ENCODE data around the gene PPM1D. TPM values are rescaled to one million over a fixed set of nuclear protein-coding genes. Genes with fewer than 3 reads are reported as not detected.

The PPM1D gene
- total RNA-seq, 1 experiment from 2014 or later = 14.3 TPM

- H3K4me3 Mint-ChIP-seq (ENCODE audit: unreplicated experiment) = no peak overlapping the region
- no peak overlapping the region for H3K27ac Mint-ChIP-seq (ENCODE audit: low read depth, unreplicated experiment)
- CTCF ChIA-PET = interaction anchor here (1.1 kb wide), 1 partner anchor 12 kb away, joined by 4 read pairs; no protein-coding TSS in a partner anchor
- H3K27me3 Mint-ChIP-seq (ENCODE audit: insufficient read depth, unreplicated experiment) = no peaks in the 10 kb centered on the region
- BruUV-seq (replicated peaks) = no TSS peak
- H3K36me3 Mint-ChIP-seq (ENCODE audit: insufficient read depth, unreplicated experiment) = peaks cover 6% of the 10 kb centered on the region
- POLR2A ChIA-PET = interaction anchor here (1.8 to 2.0 kb wide), 2 partner anchors 31 to 42 kb away, joined by 5 read pairs; partner anchors contain the start of genes APPBP2 and PPM1D
- intact Hi-C loops (cut with micrococcal nuclease) = no loop called here
- H3K9me3 Mint-ChIP-seq (ENCODE audit: unreplicated experiment) = no peaks in the 10 kb centered on the region
- DNase-seq (ENCODE audit: unreplicated experiment) = peak; percentile 30
- no peak for TF ChIP-seq CTCF (IDR thresholded peaks at IDR 0.05; ENCODE audit: unreplicated experiment)
- H3K4me1 Mint-ChIP-seq (ENCODE audit: insufficient read depth, unreplicated experiment) = no peaks in the 10 kb centered on the region
Measured at GRCh38 chr17:60557805-60558204, 42.2 kb upstream of the PPM1D start.

DNA sequence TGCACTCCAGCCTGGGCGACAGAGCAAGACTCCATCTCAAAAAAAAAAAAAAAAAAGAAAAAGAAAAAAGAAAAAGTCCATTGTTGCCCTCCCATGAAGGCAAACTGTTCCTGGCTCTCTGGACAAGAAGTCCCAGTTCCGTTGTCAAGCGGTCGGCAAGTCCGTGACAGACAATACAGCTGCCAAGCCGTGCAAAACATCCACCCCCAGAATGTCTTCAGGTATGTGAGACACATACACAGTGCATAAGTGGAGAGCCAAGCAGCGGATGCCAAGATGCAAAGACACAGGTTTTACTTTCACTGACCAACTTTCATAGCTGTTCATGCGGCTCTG, 40.4 kb upstream of the PPM1D start:
- H3K4me3 Mint-ChIP-seq (ENCODE audit: unreplicated experiment) = no peak overlapping the region
- no peaks in the 10 kb centered on the region for H3K27me3 Mint-ChIP-seq (ENCODE audit: insufficient read depth, unreplicated experiment)
- CTCF ChIA-PET = interaction anchor here (1.7 kb wide), 1 partner anchor 10 kb away, joined by 5 read pairs; no protein-coding TSS in a partner anchor
- DNase-seq (ENCODE audit: unreplicated experiment) = no peak
- POLR2A ChIA-PET = interaction anchor here (0.6 kb wide), 1 partner anchor 42 kb away, joined by 3 read pairs; no protein-coding TSS in a partner anchor
- intact Hi-C loops (cut with micrococcal nuclease) = no loop called here
- no peaks in the 10 kb centered on the region for H3K4me1 Mint-ChIP-seq (ENCODE audit: insufficient read depth, unreplicated experiment)
- H3K9me3 Mint-ChIP-seq (ENCODE audit: unreplicated experiment) = no peaks in the 10 kb centered on the region
- TF ChIP-seq CTCF (IDR thresholded peaks at IDR 0.05; ENCODE audit: unreplicated experiment) = no peak
- no peak overlapping the region for H3K27ac Mint-ChIP-seq (ENCODE audit: low read depth, unreplicated experiment)
- BruUV-seq (replicated peaks) = no TSS peak
- peaks cover 6% of the 10 kb centered on the region for H3K36me3 Mint-ChIP-seq (ENCODE audit: insufficient read depth, unreplicated experiment)

GRCh38 chr17:60559995-60560859, 39.8 kb upstream of the PPM1D start:
- H3K27ac Mint-ChIP-seq (ENCODE audit: low read depth, unreplicated experiment) = no peak overlapping the region
- ChIA-PET POLR2A (interaction anchor here (0.6 kb wide), 1 partner anchor 42 kb away, joined by 3 read pairs; no protein-coding TSS in a partner anchor), CTCF (interaction anchor here (1.7 kb wide), 1 partner anchor 9 kb away, joined by 5 read pairs; no protein-coding TSS in a partner anchor)
- TF ChIP-seq CTCF (IDR thresholded peaks at IDR 0.05; ENCODE audit: unreplicated experiment) = no peak
- no peaks in the 10 kb centered on the region for H3K27me3 Mint-ChIP-seq (ENCODE audit: insufficient read depth, unreplicated experiment)
- H3K9me3 Mint-ChIP-seq (ENCODE audit: unreplicated experiment) = no peaks in the 10 kb centered on the region
- intact Hi-C loops (cut with micrococcal nuclease) = no loop called here
- no peak overlapping the region for H3K4me3 Mint-ChIP-seq (ENCODE audit: unreplicated experiment)
- no peaks in the 10 kb centered on the region for H3K4me1 Mint-ChIP-seq (ENCODE audit: insufficient read depth, unreplicated experiment)
- BruUV-seq (replicated peaks) = no TSS peak
- peaks cover 6% of the 10 kb centered on the region for H3K36me3 Mint-ChIP-seq (ENCODE audit: insufficient read depth, unreplicated experiment)
- no peak for DNase-seq (ENCODE audit: unreplicated experiment)

DNA sequence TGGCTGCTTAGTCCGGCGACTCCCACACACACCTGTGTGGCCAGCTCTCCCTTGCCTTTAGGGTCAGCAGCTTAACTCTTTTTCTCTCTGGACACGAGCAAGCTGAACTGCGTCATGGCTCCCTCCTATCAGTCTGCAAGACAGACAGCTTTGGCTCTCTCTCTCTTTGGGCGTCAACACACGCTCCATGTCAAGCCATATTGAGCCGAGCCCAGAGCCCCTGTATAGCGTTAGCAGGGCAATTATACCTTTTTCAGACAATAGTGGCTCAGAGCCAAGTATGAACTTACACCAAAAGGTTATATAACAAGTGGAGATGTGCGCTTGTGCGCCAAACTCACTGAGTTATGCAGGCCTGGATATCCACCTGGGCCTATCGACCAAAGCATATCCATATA, 39.1 kb upstream of the PPM1D start:
- POLR2A ChIA-PET = no interaction called here
- TF ChIP-seq CTCF (IDR thresholded peaks at IDR 0.05; ENCODE audit: unreplicated experiment) = no peak
- no peak overlapping the region for H3K27ac Mint-ChIP-seq (ENCODE audit: low read depth, unreplicated experiment)
- BruUV-seq (replicated peaks) = no TSS peak
- H3K27me3 Mint-ChIP-seq (ENCODE audit: insufficient read depth, unreplicated experiment) = no peaks in the 10 kb centered on the region
- H3K9me3 Mint-ChIP-seq (ENCODE audit: unreplicated experiment) = no peaks in the 10 kb centered on the region
- intact Hi-C loops (cut with micrococcal nuclease) = no loop called here
- CTCF ChIA-PET = interaction anchor here (1.7 kb wide), 1 partner anchor 9 kb away, joined by 5 read pairs; no protein-coding TSS in a partner anchor
- no peaks in the 10 kb centered on the region for H3K4me1 Mint-ChIP-seq (ENCODE audit: insufficient read depth, unreplicated experiment)
- peaks cover 6% of the 10 kb centered on the region for H3K36me3 Mint-ChIP-seq (ENCODE audit: insufficient read depth, unreplicated experiment)
- H3K4me3 Mint-ChIP-seq (ENCODE audit: unreplicated experiment) = no peak overlapping the region
- no peak for DNase-seq (ENCODE audit: unreplicated experiment)
